Panc1 (cell line): ENCODE results near the gene RPP30. TPM values are rescaled to one million over a fixed set of nuclear protein-coding genes. Genes with fewer than 3 reads are reported as not detected.

Experiments
- ATAC-seq: fragments of 200-7000 bp; cut with Tn5 transposase; 2 replicates; pipeline ENCODE4 v1.9.1; 2020; ENCODE audit warnings: mild to moderate bottlenecking, moderate library complexity
- BruUV-seq: library from RNA; stranded (reverse); fragments of 400-500 nt; replicated peaks from 2 replicates; lab custom pipeline; 2021; lab: Mats Ljungman, UMichigan
- CTCF ChIA-PET: fragments of 300-600 bp; sonication (Branson Sonifier 250); formaldehyde crosslinking; loops from one replicate; lab custom pipeline; 2022; ENCODE audit warnings: antibody characterized with exemption; lab: Charles Lee
- POLR2A ChIA-PET: fragments of 300-600 bp; sonication (Branson Sonifier 250); formaldehyde crosslinking; loops from one replicate; lab custom pipeline; 2022; ENCODE audit warnings: antibody characterized with exemption; lab: Charles Lee
- DNase-seq: peaks from one replicate; pipeline ENCODE4 v3.0.0-alpha.2; 2010; ENCODE audit warnings: low read depth, low spot score
- H3K27ac ChIP-seq: 2 replicates; pipeline ENCODE4 v1.5.1; 2011; ENCODE audit warnings: mild to moderate bottlenecking, low read length, inconsistent platforms
- H3K27me3 ChIP-seq: fragments of 200-500 bp; sonication (Bioruptor generic); 2 replicates; pipeline ENCODE4 v1.6.0; 2014; ENCODE audit warnings: low read length, inconsistent platforms; ENCODE audit not compliant: control insufficient read depth, insufficient read depth
- H3K36me3 ChIP-seq: fragments of 200-500 bp; sonication (Bioruptor generic); 2 replicates; pipeline ENCODE4 v1.5.1; 2014; ENCODE audit warnings: inconsistent platforms, mild to moderate bottlenecking, low read length, moderate library complexity; ENCODE audit not compliant: control insufficient read depth, insufficient read depth
- H3K4me1 ChIP-seq: 2 replicates; pipeline ENCODE4 v1.5.1; 2011; ENCODE audit warnings: inconsistent platforms, mild to moderate bottlenecking, low read length, moderate library complexity; ENCODE audit not compliant: control insufficient read depth, insufficient read depth
- H3K4me3 ChIP-seq, 2 experiments: 2 replicates each; pipeline ENCODE4 v1.5.1; 2011 to 2012; ENCODE audit warnings: low read depth in 2 of 2, low read length in 2 of 2, mild to moderate bottlenecking in 2 of 2, inconsistent platforms in 1 of 2, moderate library complexity in 1 of 2
- H3K9me3 ChIP-seq: fragments of 200-500 bp; sonication (Bioruptor generic); 2 replicates; pipeline ENCODE4 v1.5.1; 2014; ENCODE audit warnings: low read depth, mild to moderate bottlenecking, inconsistent platforms, low read length, moderate library complexity; ENCODE audit not compliant: control insufficient read depth, insufficient read depth
- POLR2AphosphoS5 ChIP-seq: IDR thresholded peaks from 2 replicates; pipeline ENCODE4 v1.6.1; 2012; ENCODE audit warnings: mild to moderate bottlenecking, low read depth, low read length, moderate library complexity
- SIN3A ChIP-seq: IDR thresholded peaks from 2 replicates; pipeline ENCODE4 v1.6.1; 2012; ENCODE audit warnings: low read depth, mild to moderate bottlenecking, low read length, moderate library complexity, borderline replicate concordance; ENCODE audit not compliant: insufficient read depth
- TCF7L2 ChIP-seq: IDR thresholded peaks from 2 replicates; pipeline ENCODE4 v1.6.1; 2011; ENCODE audit warnings: mild to moderate bottlenecking, low read depth, low read length, inconsistent platforms
- in situ Hi-C: cut with HindIII; loops from 2 replicates; pipeline ENCODE4 v1.10.0; 2016; ENCODE audit warnings: low sequenced_read_pairs, low pct_unique_long_range_greater_than_20kb
- intact Hi-C: fragments of 100-400 bp; cut with micrococcal nuclease; formaldehyde crosslinking; loops from one replicate; pipeline ENCODE4 v1.10.0; 2022; ENCODE audit not compliant: unreplicated experiment
- total RNA-seq: library from RNA; stranded (reverse); gene quantifications from one replicate; pipeline ENCODE4 v1.2.1, GENCODE V29; 2021; ENCODE audit not compliant: unreplicated experiment
- TF ChIP-seq, protein P1 (sequence below): fragments of 450-650 bp; IDR thresholded peaks from 2 replicates; pipeline ENCODE4 v1.5.1; 2017; ENCODE audit warnings: mild to moderate bottlenecking
- TF ChIP-seq, protein P2 (sequence below), 2 experiments: IDR thresholded peaks; 2 replicates each; pipeline ENCODE4 v1.6.1; 2011 to 2012; ENCODE audit warnings: low read depth in 2 of 2, control low read depth in 1 of 2, low read length in 1 of 2, mild to moderate bottlenecking in 1 of 2, moderate library complexity in 1 of 2; ENCODE audit not compliant: insufficient read depth in 1 of 2

The RPP30 gene
- total RNA-seq, 1 experiment from 2014 or later, result 59.0 TPM

GRCh38 chr10:90837486-90837885, 34.3 kb upstream of the RPP30 start:
- in situ Hi-C loops, result no loop called here
- H3K27ac ChIP-seq, result no peak overlapping the region

GRCh38 chr10:90842725-90843124, 29.0 kb upstream of the RPP30 start:
- CTCF ChIA-PET, result no interaction called here
- in situ Hi-C loops, result no loop called here
- POLR2A ChIA-PET, result no interaction called here

More at GRCh38 chr10:90837486-90837885, 34.3 kb upstream of the RPP30 start:
- DNase-seq (no peak), ATAC-seq (no peak)
- Histone ChIP-seq H3K4me1 (no peaks in the 10 kb centered on the region), H3K9me3 (no peaks in the 10 kb centered on the region), H3K27me3 (no peaks in the 10 kb centered on the region), H3K4me3 (no peak overlapping the region), H3K36me3 (no peaks in the 10 kb centered on the region)
- BruUV-seq, result no TSS peak
- CTCF ChIA-PET, result interaction anchor here (0.9 kb wide), 1 partner anchor 87 kb away, joined by 4 read pairs; no protein-coding TSS in a partner anchor
- intact Hi-C loops, result no loop called here
- POLR2A ChIA-PET, result no interaction called here
- TF ChIP-seq SIN3A, result no peak
- no peak for TF ChIP-seq TCF7L2
- no peak for TF ChIP-seq POLR2AphosphoS5
- TF ChIP-seq, protein P1, sequence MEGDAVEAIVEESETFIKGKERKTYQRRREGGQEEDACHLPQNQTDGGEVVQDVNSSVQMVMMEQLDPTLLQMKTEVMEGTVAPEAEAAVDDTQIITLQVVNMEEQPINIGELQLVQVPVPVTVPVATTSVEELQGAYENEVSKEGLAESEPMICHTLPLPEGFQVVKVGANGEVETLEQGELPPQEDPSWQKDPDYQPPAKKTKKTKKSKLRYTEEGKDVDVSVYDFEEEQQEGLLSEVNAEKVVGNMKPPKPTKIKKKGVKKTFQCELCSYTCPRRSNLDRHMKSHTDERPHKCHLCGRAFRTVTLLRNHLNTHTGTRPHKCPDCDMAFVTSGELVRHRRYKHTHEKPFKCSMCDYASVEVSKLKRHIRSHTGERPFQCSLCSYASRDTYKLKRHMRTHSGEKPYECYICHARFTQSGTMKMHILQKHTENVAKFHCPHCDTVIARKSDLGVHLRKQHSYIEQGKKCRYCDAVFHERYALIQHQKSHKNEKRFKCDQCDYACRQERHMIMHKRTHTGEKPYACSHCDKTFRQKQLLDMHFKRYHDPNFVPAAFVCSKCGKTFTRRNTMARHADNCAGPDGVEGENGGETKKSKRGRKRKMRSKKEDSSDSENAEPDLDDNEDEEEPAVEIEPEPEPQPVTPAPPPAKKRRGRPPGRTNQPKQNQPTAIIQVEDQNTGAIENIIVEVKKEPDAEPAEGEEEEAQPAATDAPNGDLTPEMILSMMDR, result no peak
- TF ChIP-seq, protein P2, sequence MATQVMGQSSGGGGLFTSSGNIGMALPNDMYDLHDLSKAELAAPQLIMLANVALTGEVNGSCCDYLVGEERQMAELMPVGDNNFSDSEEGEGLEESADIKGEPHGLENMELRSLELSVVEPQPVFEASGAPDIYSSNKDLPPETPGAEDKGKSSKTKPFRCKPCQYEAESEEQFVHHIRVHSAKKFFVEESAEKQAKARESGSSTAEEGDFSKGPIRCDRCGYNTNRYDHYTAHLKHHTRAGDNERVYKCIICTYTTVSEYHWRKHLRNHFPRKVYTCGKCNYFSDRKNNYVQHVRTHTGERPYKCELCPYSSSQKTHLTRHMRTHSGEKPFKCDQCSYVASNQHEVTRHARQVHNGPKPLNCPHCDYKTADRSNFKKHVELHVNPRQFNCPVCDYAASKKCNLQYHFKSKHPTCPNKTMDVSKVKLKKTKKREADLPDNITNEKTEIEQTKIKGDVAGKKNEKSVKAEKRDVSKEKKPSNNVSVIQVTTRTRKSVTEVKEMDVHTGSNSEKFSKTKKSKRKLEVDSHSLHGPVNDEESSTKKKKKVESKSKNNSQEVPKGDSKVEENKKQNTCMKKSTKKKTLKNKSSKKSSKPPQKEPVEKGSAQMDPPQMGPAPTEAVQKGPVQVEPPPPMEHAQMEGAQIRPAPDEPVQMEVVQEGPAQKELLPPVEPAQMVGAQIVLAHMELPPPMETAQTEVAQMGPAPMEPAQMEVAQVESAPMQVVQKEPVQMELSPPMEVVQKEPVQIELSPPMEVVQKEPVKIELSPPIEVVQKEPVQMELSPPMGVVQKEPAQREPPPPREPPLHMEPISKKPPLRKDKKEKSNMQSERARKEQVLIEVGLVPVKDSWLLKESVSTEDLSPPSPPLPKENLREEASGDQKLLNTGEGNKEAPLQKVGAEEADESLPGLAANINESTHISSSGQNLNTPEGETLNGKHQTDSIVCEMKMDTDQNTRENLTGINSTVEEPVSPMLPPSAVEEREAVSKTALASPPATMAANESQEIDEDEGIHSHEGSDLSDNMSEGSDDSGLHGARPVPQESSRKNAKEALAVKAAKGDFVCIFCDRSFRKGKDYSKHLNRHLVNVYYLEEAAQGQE (IDR thresholded peaks at IDR 0.05; ENCODE audit: insufficient read depth in 1 of 2, low read depth in 2 of 2, low read length in 1 of 2), result no peak

More at GRCh38 chr10:90842725-90843124, 29.0 kb upstream of the RPP30 start:
- Histone ChIP-seq H3K4me1 (no peaks in the 10 kb centered on the region), H3K9me3 (no peaks in the 10 kb centered on the region), H3K27me3 (peaks cover 4% of the 10 kb centered on the region), H3K36me3 (no peaks in the 10 kb centered on the region), H3K27ac (no peak overlapping the region), H3K4me3 (no peak overlapping the region)
- BruUV-seq, result no TSS peak
- ATAC-seq (no peak), DNase-seq (no peak)
- intact Hi-C loops, result no loop called here
- TF ChIP-seq TCF7L2 (no peak), SIN3A (no peak), POLR2AphosphoS5 (no peak)
- TF ChIP-seq, protein P1, result no peak
- TF ChIP-seq, protein P2 (IDR thresholded peaks at IDR 0.05; ENCODE audit: insufficient read depth in 1 of 2, low read depth in 2 of 2, low read length in 1 of 2), result no peak
